SK-N-SH treated with all-trans-retinoic acid at 6 μM for 48 hours (cell line): ENCODE results near the gene ILRUN.
"Not testable (repeated sequence)": the region's sequence is repeated elsewhere in the genome, so short reads cannot be mapped to it uniquely, and the experiment has no call there.

Source experiments
- ARNTL ChIP-seq: fragments of 450-650 bp; formaldehyde crosslinking; IDR thresholded peaks from 2 replicates; pipeline ENCODE4 v1.5.0; 2020; ENCODE audit warnings: low read depth, mild to moderate bottlenecking, moderate library complexity, borderline replicate concordance
- BACH2 ChIP-seq: fragments of 250-450 bp; sonication (Bioruptor Pico); IDR thresholded peaks from 2 replicates; pipeline ENCODE4 v1.9.0; 2021; ENCODE audit warnings: mild to moderate bottlenecking, borderline replicate concordance
- CREB5 ChIP-seq: fragments of 250-450 bp; sonication (Bioruptor Pico); IDR thresholded peaks from 2 replicates; pipeline ENCODE4 v1.5.1; 2020; ENCODE audit warnings: low read depth, mild to moderate bottlenecking, moderate library complexity
- POU6F1 ChIP-seq: fragments of 250-450 bp; sonication (Bioruptor Pico); IDR thresholded peaks from 2 replicates; pipeline ENCODE4 v1.8.0; 2021; ENCODE audit warnings: low read depth, mild to moderate bottlenecking, moderate library complexity, borderline replicate concordance
- RARB ChIP-seq: fragments of 250-450 bp; sonication (Bioruptor Pico); IDR thresholded peaks from 2 replicates; pipeline ENCODE4 v1.8.0; 2021; ENCODE audit warnings: mild to moderate bottlenecking, moderate library complexity
- SNAI2 ChIP-seq: fragments of 250-450 bp; sonication (Bioruptor Pico); IDR thresholded peaks from 2 replicates; pipeline ENCODE4 v1.5.0; 2020; ENCODE audit warnings: mild to moderate bottlenecking, moderate library complexity
- TOX ChIP-seq: fragments of 250-450 bp; sonication (Bioruptor Pico); IDR thresholded peaks from 2 replicates; pipeline ENCODE4 v1.8.0; 2021; ENCODE audit warnings: mild to moderate bottlenecking, moderate library complexity, borderline replicate concordance
- ZFP3 ChIP-seq: fragments of 250-450 bp; sonication (Bioruptor Pico); IDR thresholded peaks from 2 replicates; pipeline ENCODE4 v1.5.0; 2020; ENCODE audit warnings: mild to moderate bottlenecking, moderate library complexity
- ZFP30 ChIP-seq: fragments of 450-650 bp; formaldehyde crosslinking; IDR thresholded peaks from 2 replicates; pipeline ENCODE4 v1.5.0; 2022; ENCODE audit warnings: mild to moderate bottlenecking, moderate library complexity
- ZNF70 ChIP-seq: fragments of 450-650 bp; formaldehyde crosslinking; IDR thresholded peaks from 2 replicates; pipeline ENCODE4 v1.5.0; 2020; ENCODE audit warnings: mild to moderate bottlenecking, moderate library complexity
- TF ChIP-seq, protein P1 (sequence below): fragments of 250-450 bp; sonication (Bioruptor Pico); IDR thresholded peaks from 2 replicates; pipeline ENCODE4 v1.5.1; 2021; ENCODE audit warnings: mild to moderate bottlenecking, moderate library complexity
- TF ChIP-seq, protein P2 (sequence below): fragments of 250-450 bp; sonication (Bioruptor Pico); IDR thresholded peaks from 2 replicates; pipeline ENCODE4 v1.5.0; 2020; ENCODE audit warnings: mild to moderate bottlenecking, moderate library complexity

- TF ChIP-seq, protein P1, sequence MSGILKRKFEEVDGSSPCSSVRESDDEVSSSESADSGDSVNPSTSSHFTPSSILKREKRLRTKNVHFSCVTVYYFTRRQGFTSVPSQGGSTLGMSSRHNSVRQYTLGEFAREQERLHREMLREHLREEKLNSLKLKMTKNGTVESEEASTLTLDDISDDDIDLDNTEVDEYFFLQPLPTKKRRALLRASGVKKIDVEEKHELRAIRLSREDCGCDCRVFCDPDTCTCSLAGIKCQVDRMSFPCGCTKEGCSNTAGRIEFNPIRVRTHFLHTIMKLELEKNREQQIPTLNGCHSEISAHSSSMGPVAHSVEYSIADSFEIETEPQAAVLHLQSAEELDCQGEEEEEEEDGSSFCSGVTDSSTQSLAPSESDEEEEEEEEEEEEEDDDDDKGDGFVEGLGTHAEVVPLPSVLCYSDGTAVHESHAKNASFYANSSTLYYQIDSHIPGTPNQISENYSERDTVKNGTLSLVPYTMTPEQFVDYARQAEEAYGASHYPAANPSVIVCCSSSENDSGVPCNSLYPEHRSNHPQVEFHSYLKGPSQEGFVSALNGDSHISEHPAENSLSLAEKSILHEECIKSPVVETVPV (CRISPR knock-in tag): not testable (repeated sequence)
- TF ChIP-seq ZNF70 (CRISPR knock-in tag); ZFP30 (CRISPR knock-in tag); POU6F1 (CRISPR knock-in tag); RARB (CRISPR knock-in tag); SNAI2; ARNTL (CRISPR knock-in tag); TOX (CRISPR knock-in tag); CREB5 (CRISPR knock-in tag); ZFP3 (CRISPR knock-in tag); BACH2: not testable (repeated sequence)
- TF ChIP-seq, protein P2, sequence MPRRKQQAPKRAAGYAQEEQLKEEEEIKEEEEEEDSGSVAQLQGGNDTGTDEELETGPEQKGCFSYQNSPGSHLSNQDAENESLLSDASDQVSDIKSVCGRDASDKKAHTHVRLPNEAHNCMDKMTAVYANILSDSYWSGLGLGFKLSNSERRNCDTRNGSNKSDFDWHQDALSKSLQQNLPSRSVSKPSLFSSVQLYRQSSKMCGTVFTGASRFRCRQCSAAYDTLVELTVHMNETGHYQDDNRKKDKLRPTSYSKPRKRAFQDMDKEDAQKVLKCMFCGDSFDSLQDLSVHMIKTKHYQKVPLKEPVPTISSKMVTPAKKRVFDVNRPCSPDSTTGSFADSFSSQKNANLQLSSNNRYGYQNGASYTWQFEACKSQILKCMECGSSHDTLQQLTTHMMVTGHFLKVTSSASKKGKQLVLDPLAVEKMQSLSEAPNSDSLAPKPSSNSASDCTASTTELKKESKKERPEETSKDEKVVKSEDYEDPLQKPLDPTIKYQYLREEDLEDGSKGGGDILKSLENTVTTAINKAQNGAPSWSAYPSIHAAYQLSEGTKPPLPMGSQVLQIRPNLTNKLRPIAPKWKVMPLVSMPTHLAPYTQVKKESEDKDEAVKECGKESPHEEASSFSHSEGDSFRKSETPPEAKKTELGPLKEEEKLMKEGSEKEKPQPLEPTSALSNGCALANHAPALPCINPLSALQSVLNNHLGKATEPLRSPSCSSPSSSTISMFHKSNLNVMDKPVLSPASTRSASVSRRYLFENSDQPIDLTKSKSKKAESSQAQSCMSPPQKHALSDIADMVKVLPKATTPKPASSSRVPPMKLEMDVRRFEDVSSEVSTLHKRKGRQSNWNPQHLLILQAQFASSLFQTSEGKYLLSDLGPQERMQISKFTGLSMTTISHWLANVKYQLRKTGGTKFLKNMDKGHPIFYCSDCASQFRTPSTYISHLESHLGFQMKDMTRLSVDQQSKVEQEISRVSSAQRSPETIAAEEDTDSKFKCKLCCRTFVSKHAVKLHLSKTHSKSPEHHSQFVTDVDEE: not testable (repeated sequence)
Observed at GRCh38 chr6:34720160-34720559, 23.6 kb upstream of the ILRUN start.
